ENCODE measurements around the gene TMEM170A. TPM values are rescaled to one million over a fixed set of nuclear protein-coding genes. Genes with fewer than 3 reads are reported as not detected.

TMEM170A gene
- total and polyA plus RNA-seq, 2 of the 13 experiments (the other 11 are each of a cell fraction or from before 2014, with no cell fraction given): 35.7 to 39.7 TPM

- TF ChIP-seq ZBTB49 (CRISPR knock-in tag; IDR thresholded peaks at IDR 0.05; ENCODE audit: borderline replicate concordance) (no peak; the same call in 1 of the 2 replicates), HCFC1 (IDR thresholded peaks at IDR 0.05; ENCODE audit: low read depth, low read length) (peak; percentile 91), TAF1 (CRISPR knock-in tag; IDR thresholded peaks at IDR 0.05) (peak; percentile 59), ZBTB7A (CRISPR knock-in tag; IDR thresholded peaks at IDR 0.05) (peak; percentile 86; the same call in 1 of the 2 replicates), THAP8 (CRISPR knock-in tag; IDR thresholded peaks at IDR 0.05; ENCODE audit: borderline replicate concordance) (peak; percentile 97), ZNF292 (CRISPR knock-in tag; IDR thresholded peaks at IDR 0.05; ENCODE audit: borderline replicate concordance, low read depth) (peak; percentile 71; the same call in 1 of the 2 replicates), KLF15 (CRISPR knock-in tag; IDR thresholded peaks at IDR 0.05; ENCODE audit: borderline replicate concordance) (peak; percentile 99), CHCHD3 (CRISPR knock-in tag; IDR thresholded peaks at IDR 0.05) (peak; percentile 77; the same call in 1 of the 2 replicates), HNRNPK (IDR thresholded peaks at IDR 0.05; ENCODE audit: low read depth, low read length, poor library complexity, severe bottlenecking) (peak; percentile 45), SP4 (CRISPR knock-in tag; IDR thresholded peaks at IDR 0.05) (peak; percentile 86), ZNF549 (CRISPR knock-in tag; IDR thresholded peaks at IDR 0.05) (no peak), RBAK (CRISPR knock-in tag; IDR thresholded peaks at IDR 0.05) (no peak), WIZ (CRISPR knock-in tag; IDR thresholded peaks at IDR 0.05) (no peak), ZNF777 (CRISPR knock-in tag; IDR thresholded peaks at IDR 0.05) (peak; percentile 100), ZNF737 (CRISPR knock-in tag; IDR thresholded peaks at IDR 0.05; ENCODE audit: borderline replicate concordance) (no peak; the same call in 1 of the 2 replicates), ZC3H13 (CRISPR knock-in tag; IDR thresholded peaks at IDR 0.05) (peak; percentile 95), RARA (CRISPR knock-in tag; IDR thresholded peaks at IDR 0.05) (peak; percentile 43; the same call in 1 of the 2 replicates)
- TF ChIP-seq, protein P1, sequence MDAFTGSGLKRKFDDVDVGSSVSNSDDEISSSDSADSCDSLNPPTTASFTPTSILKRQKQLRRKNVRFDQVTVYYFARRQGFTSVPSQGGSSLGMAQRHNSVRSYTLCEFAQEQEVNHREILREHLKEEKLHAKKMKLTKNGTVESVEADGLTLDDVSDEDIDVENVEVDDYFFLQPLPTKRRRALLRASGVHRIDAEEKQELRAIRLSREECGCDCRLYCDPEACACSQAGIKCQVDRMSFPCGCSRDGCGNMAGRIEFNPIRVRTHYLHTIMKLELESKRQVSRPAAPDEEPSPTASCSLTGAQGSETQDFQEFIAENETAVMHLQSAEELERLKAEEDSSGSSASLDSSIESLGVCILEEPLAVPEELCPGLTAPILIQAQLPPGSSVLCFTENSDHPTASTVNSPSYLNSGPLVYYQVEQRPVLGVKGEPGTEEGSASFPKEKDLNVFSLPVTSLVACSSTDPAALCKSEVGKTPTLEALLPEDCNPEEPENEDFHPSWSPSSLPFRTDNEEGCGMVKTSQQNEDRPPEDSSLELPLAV (CRISPR knock-in tag; conservative IDR thresholded peaks at IDR 0.05; ENCODE audit: low read depth): no peak
- TF ChIP-seq, protein P2, sequence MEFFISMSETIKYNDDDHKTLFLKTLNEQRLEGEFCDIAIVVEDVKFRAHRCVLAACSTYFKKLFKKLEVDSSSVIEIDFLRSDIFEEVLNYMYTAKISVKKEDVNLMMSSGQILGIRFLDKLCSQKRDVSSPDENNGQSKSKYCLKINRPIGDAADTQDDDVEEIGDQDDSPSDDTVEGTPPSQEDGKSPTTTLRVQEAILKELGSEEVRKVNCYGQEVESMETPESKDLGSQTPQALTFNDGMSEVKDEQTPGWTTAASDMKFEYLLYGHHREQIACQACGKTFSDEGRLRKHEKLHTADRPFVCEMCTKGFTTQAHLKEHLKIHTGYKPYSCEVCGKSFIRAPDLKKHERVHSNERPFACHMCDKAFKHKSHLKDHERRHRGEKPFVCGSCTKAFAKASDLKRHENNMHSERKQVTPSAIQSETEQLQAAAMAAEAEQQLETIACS (CRISPR knock-in tag; IDR thresholded peaks at IDR 0.05): no peak
- TF ChIP-seq, protein P3, sequence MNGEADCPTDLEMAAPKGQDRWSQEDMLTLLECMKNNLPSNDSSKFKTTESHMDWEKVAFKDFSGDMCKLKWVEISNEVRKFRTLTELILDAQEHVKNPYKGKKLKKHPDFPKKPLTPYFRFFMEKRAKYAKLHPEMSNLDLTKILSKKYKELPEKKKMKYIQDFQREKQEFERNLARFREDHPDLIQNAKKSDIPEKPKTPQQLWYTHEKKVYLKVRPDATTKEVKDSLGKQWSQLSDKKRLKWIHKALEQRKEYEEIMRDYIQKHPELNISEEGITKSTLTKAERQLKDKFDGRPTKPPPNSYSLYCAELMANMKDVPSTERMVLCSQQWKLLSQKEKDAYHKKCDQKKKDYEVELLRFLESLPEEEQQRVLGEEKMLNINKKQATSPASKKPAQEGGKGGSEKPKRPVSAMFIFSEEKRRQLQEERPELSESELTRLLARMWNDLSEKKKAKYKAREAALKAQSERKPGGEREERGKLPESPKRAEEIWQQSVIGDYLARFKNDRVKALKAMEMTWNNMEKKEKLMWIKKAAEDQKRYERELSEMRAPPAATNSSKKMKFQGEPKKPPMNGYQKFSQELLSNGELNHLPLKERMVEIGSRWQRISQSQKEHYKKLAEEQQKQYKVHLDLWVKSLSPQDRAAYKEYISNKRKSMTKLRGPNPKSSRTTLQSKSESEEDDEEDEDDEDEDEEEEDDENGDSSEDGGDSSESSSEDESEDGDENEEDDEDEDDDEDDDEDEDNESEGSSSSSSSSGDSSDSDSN (CRISPR knock-in tag; IDR thresholded peaks at IDR 0.05): peak; percentile 90
These were observed 31.4 kb downstream of the TMEM170A start, which contains the start of gene CFDP1 (continued) for GRCh38 chr16:75432828-75433731.
